Adrenal gland (tissue), 12 donors: ENCODE data around the gene PXDN. TPM values are rescaled to one million over a fixed set of nuclear protein-coding genes. Genes with fewer than 3 reads are reported as not detected.

Source experiments
- DNase-seq, 7 donors: peaks; one replicate each; pipeline ENCODE4 v3.0.0-alpha.2; 2019 to 2020
- H3K27ac ChIP-seq, 5 donors: fragments of 200-600 bp; sonication (generic) in 4 of 5; 1 replicate in 3 of 5; 2 replicates in 2 of 5; pipeline versions ENCODE4 v1.5.1 to v1.8.0; 2016 to 2020; ENCODE audit warnings: mild to moderate bottlenecking in 1 of 5
- H3K27me3 ChIP-seq: fragments of 200-600 bp; 2 replicates; pipeline ENCODE4 v1.8.0; 2021
- H3K36me3 ChIP-seq, 2 donors: fragments of 200-600 bp; replicated peaks in 1 of 2; 1 replicate in 1 of 2; 2 replicates in 1 of 2; pipeline versions ENCODE4 v1.5.1 to v1.8.0; 2018 to 2022
- H3K4me1 ChIP-seq, 2 donors: fragments of 200-600 bp; replicated peaks in 1 of 2; 1 replicate in 1 of 2; 2 replicates in 1 of 2; pipeline versions ENCODE4 v1.5.1 to v1.8.0; 2018 to 2021
- H3K4me3 ChIP-seq, 4 donors: fragments of 200-600 bp; sonication (generic) in 3 of 4; one replicate each; pipeline ENCODE4 v1.5.1; 2016 to 2018
- H3K9me3 ChIP-seq, 3 donors: fragments of 200-600 bp; sonication (generic) in 1 of 3; replicated peaks in 1 of 3; 1 replicate in 2 of 3; 2 replicates in 1 of 3; pipeline versions ENCODE4 v1.5.1 to v1.8.0; 2016 to 2021
- POLR2A ChIP-seq, 2 donors: fragments of 450-650 bp; IDR thresholded peaks; one replicate each; pipeline ENCODE4 v1.6.1; 2017; ENCODE audit warnings: antibody characterized with exemption in 2 of 2, mild to moderate bottlenecking in 2 of 2, moderate library complexity in 1 of 2
- WGBS, 4 donors: extraction: QIAGEN DNeasy Blood & Tissue Kit in 2 of 4; methylation state at CpG; one replicate each; pipeline versions ENCODE4 v1.1.5 to v1.1.7; 2013 to 2017; 5-methylcytosine and 5-hydroxymethylcytosine counted together
- intact Hi-C, 2 donors: fragments of 100-400 bp; cut with DNase I; formaldehyde crosslinking; loops; one replicate each; pipeline versions ENCODE4 v1.14.1 to v1.15.0; 2022 to 2023
- polyA plus RNA-seq, 3 donors: library from polyadenylated mRNA; stranded (reverse); fragments of 200-250 nt in 2 of 3; fragments of 350-450 nt in 1 of 3; fragmentation: Illumina TruSeq in 1 of 3; extraction: RNeasy Lipid Tissue Mini Kit (QIAGEN cat#74804) in 1 of 3; gene quantifications; one replicate each; pipeline ENCODE4 v1.2.3, GENCODE V29; 2013 to 2014
- total RNA-seq, 9 donors: library from RNA; depleted of rRNA in 4 of 9; stranded (reverse); fragments of >200 nt in 4 of 9; fragments of 120-200 nt in 1 of 9; fragmentation: NEBNext Ultra II Directional in 1 of 9; extraction: Animal tissue kit (Norgen Biotek cat#: 25700) in 1 of 9; gene quantifications; one replicate each; pipeline versions ENCODE4 v1.1.0 to v1.2.4, GENCODE V29; 2013 to 2023
- TF ChIP-seq, protein P1 (sequence below), 6 experiments: fragments of 450-650 bp in 4 of 6; fragments of 200-600 bp in 2 of 6; sonication (generic) in 1 of 6; IDR thresholded peaks; 1 replicate in 5 of 6; 2 replicates in 1 of 6; pipeline versions ENCODE4 v1.5.1 to v1.8.0; 2016 to 2021; ENCODE audit warnings: antibody characterized with exemption in 6 of 6, mild to moderate bottlenecking in 2 of 6, moderate library complexity in 1 of 6
- donor health status: healthy with polysubstance abuse.
- donor health status: Bipolar disorder and iron deficiency.
- donor health status: DM: yes; HTN: yes; CAD: no.
- donor health status: DM: no; HTN: no; CAD: no.
- donor health status: DM: no; HTN: no; CAD: no.
- donor health status: DM: yes; HTN: yes; CAD: no.

PXDN gene
- total and polyA plus RNA-seq, 12 donors = 8.5 to 39.5 (median 22.1) TPM

DNA sequence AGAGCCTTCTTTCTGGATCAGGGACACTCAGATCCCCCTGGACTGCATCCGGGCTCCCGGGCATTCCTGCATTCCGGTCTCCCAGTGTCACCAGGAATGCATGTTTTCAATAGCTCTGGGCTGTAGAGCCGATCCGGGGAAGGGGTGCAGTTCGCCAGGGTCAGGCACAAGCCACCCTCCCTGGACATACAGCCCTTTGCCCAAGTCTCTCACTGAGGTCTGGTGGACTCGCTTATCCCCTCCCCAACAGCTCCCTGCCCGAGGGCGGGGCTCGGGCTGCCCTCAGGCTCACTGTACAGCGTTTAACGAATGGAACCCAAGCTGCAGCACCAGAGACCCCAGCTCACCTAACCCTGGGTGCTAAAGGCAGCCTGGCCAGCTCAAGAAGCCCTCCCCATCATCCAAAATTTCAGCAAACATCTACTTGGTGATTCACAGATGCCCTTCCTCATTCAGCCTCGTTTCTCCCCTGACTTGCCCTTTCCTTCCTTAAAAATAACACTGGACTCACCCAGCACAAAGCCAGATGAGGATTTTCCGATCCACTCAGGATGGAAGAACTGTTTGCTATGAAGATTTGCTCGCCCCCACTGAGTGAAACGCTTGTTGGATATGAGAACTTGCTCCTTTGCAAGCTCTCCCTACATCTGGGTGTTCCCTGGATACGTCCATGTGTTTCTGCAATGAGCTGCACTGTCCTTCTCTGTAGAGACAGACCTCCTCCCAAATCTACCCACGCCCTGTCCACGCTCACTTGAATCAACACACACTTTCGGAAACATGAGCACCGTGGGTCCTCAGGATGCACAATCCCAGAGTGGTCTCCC is 58.1 kb downstream of the PXDN start:
- no peaks in the 10 kb centered on the region for H3K9me3 ChIP-seq
- no peaks in the 10 kb centered on the region for H3K27me3 ChIP-seq
- H3K27ac ChIP-seq = peak overlapping the region in 1 of 5 donors; percentile 40
- WGBS, 4 donors = 75 to 82% (median 79%) methylated on average over 18 to 21 of the region's 21 CpGs
- intact Hi-C loops = no loop called here
- H3K4me1 ChIP-seq = no peaks in the 10 kb centered on the region
- peaks cover 0 to 6% of the 10 kb centered on the region in 2 donors for H3K36me3 ChIP-seq
- no peak overlapping the region for H3K4me3 ChIP-seq
- no peak for DNase-seq
- TF ChIP-seq POLR2A (IDR thresholded peaks at IDR 0.05) = no peak
- TF ChIP-seq, protein P1, sequence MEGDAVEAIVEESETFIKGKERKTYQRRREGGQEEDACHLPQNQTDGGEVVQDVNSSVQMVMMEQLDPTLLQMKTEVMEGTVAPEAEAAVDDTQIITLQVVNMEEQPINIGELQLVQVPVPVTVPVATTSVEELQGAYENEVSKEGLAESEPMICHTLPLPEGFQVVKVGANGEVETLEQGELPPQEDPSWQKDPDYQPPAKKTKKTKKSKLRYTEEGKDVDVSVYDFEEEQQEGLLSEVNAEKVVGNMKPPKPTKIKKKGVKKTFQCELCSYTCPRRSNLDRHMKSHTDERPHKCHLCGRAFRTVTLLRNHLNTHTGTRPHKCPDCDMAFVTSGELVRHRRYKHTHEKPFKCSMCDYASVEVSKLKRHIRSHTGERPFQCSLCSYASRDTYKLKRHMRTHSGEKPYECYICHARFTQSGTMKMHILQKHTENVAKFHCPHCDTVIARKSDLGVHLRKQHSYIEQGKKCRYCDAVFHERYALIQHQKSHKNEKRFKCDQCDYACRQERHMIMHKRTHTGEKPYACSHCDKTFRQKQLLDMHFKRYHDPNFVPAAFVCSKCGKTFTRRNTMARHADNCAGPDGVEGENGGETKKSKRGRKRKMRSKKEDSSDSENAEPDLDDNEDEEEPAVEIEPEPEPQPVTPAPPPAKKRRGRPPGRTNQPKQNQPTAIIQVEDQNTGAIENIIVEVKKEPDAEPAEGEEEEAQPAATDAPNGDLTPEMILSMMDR (IDR thresholded peaks at IDR 0.05) = no peak

DNA sequence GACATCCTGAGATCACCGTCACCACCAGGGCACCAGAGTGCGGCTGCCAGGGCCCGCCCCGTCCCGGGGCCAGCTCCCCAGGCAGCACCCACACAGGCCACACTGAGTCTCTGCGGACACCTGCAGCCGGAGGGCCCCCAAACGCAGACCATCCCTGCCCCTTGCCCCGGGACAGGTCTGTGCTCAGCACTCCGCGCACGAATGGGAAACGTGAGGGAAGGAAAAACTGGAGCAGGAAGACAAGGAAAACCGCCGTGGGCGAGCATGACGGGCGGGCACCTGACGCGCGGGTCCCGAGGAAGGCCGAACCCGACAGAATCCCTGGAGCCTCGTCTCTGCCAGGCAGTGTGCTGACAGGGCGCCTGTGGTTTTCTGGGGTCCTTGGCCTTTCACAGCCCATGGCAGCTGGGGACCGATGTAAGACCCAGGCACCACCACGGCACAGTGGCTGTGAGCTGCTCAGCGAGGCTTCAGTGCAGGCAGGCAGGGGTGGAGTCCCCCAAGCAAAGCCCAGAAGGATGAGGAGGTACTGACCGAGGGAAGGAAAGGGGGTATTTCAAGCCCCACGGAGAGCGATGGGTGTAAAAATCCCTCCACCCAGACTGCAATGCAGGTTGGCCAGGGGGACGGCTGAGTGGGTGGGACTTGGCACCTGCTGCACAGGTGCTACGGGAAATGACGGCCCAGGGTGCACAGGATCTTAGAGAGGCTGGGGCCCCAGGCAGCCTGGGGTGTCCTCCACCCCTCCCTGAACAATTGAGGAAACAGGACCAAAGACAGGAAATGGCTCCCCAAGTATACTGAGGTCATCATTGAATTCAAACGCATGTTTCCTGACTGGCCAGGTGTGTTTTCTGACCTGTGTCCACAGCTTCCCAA is 59.0 kb downstream of the PXDN start:
- no peaks in the 10 kb centered on the region for H3K9me3 ChIP-seq
- no peaks in the 10 kb centered on the region for H3K4me1 ChIP-seq
- H3K4me3 ChIP-seq = no peak overlapping the region
- intact Hi-C loops = no loop called here
- no peak for DNase-seq
- no peak for TF ChIP-seq POLR2A (IDR thresholded peaks at IDR 0.05)
- TF ChIP-seq, protein P1 (IDR thresholded peaks at IDR 0.05) = no peak
- 85 to 91% (median 88%) methylated on average over 30 to 36 of the region's 36 CpGs for WGBS, 4 donors
- H3K36me3 ChIP-seq = peaks cover 0 to 6% of the 10 kb centered on the region in 2 donors
- peak overlapping the region in 1 of 5 donors; percentile 40 for H3K27ac ChIP-seq
- no peaks in the 10 kb centered on the region for H3K27me3 ChIP-seq

DNA sequence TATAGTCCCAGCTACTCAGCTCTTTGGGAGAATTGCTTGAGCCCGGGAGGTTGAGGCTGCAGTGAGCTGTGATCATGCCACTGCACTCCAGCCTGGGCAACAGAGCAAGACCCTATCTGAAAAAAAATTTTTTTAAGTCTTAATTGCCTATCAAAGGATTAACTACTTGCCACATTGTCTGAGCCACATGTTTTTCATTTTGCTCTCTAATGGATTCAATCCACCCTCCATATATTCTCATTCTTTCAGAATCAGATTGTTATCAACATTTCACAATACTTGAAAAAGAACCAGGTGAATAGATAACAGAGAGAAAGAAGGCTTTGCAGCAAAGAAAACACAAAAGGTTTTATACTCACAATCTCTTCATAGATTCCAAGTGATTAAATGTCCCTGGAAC is 61.0 kb downstream of the PXDN start:
- Histone ChIP-seq H3K36me3 (peaks cover 0 to 11% of the 10 kb centered on the region in 2 donors), H3K4me3 (no peak overlapping the region), H3K4me1 (no peaks in the 10 kb centered on the region), H3K27me3 (no peaks in the 10 kb centered on the region), H3K27ac (no peak overlapping the region), H3K9me3 (no peaks in the 10 kb centered on the region)
- DNase-seq = no peak
- intact Hi-C loops = no loop called here
- WGBS, 4 donors = 74 to 94% (median 85%) methylated on average over 1 of the region's 1 CpG
- TF ChIP-seq, protein P1 (IDR thresholded peaks at IDR 0.05) = no peak
- no peak for TF ChIP-seq POLR2A (IDR thresholded peaks at IDR 0.05)

DNA sequence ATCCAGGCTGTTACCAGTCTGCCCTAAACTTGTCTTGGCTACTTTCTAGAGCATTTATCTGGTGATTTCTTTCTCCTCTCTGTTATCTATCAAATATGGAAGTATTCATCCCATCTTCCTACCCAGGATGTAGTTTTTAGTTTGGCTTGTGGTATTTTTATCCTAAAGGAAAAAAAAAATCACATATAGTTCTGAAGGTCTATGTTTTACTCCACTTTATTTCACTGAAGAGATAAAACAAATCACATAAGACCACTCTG is 62.2 kb downstream of the PXDN start:
- peaks cover 0 to 13% of the 10 kb centered on the region in 2 donors for H3K36me3 ChIP-seq
- no peak overlapping the region for H3K27ac ChIP-seq
- H3K27me3 ChIP-seq = no peaks in the 10 kb centered on the region
- H3K9me3 ChIP-seq = no peaks in the 10 kb centered on the region
- intact Hi-C loops = no loop called here
- TF ChIP-seq POLR2A (IDR thresholded peaks at IDR 0.05) = no peak
- TF ChIP-seq, protein P1 (IDR thresholded peaks at IDR 0.05) = no peak
- H3K4me3 ChIP-seq = no peak overlapping the region
- no peaks in the 10 kb centered on the region for H3K4me1 ChIP-seq
- DNase-seq = no peak
